Endothelial cell (in vitro differentiated cells): ENCODE measurements around the gene COPS7A. TPM values are rescaled to one million over a fixed set of nuclear protein-coding genes. Genes with fewer than 3 reads are reported as not detected.

Experiments
- DNase-seq: peaks from one replicate; pipeline ENCODE4 v3.0.0; 2021; ENCODE audit warnings: low spot score
- H3K27ac Mint-ChIP-seq: one replicate; pipeline ENCODE4 v1.8.0; 2021; ENCODE audit warnings: mixed read lengths, inconsistent platforms; ENCODE audit not compliant: unreplicated experiment
- H3K27me3 Mint-ChIP-seq: one replicate; pipeline ENCODE4 v1.8.0; 2021; ENCODE audit warnings: mild to moderate bottlenecking, moderate library complexity, mixed read lengths, inconsistent platforms; ENCODE audit not compliant: unreplicated experiment
- H3K36me3 Mint-ChIP-seq: one replicate; pipeline ENCODE4 v1.8.0; 2021; ENCODE audit warnings: mild to moderate bottlenecking, low read depth, mixed read lengths, inconsistent platforms; ENCODE audit not compliant: unreplicated experiment
- H3K4me1 Mint-ChIP-seq: one replicate; pipeline ENCODE4 v1.8.0; 2021; ENCODE audit warnings: mild to moderate bottlenecking, mixed read lengths, inconsistent platforms; ENCODE audit not compliant: unreplicated experiment
- H3K4me3 Mint-ChIP-seq: one replicate; pipeline ENCODE4 v1.8.0; 2021; ENCODE audit warnings: mild to moderate bottlenecking, mixed read lengths, inconsistent platforms; ENCODE audit not compliant: unreplicated experiment
- H3K9me3 Mint-ChIP-seq: one replicate; pipeline ENCODE4 v1.8.0; 2021; ENCODE audit warnings: mixed read lengths, inconsistent platforms; ENCODE audit not compliant: unreplicated experiment
- total RNA-seq: library from RNA; stranded (reverse); fragmentation: NEBNext Ultra II Directional; extraction: Animal tissue kit (Norgen Biotek cat#: 25700); gene quantifications from one replicate; pipeline ENCODE4 v1.2.1, GENCODE V29; 2021; ENCODE audit not compliant: unreplicated experiment
- TF ChIP-seq, protein P1 (sequence below): fragments of 200-600 bp; sonication (generic); IDR thresholded peaks from one replicate; pipeline ENCODE4 v1.5.0; 2021; ENCODE audit warnings: antibody characterized with exemption; ENCODE audit not compliant: unreplicated experiment

COPS7A gene
- total RNA-seq, 1 donor from 2014 or later, result 25.1 TPM

DNA sequence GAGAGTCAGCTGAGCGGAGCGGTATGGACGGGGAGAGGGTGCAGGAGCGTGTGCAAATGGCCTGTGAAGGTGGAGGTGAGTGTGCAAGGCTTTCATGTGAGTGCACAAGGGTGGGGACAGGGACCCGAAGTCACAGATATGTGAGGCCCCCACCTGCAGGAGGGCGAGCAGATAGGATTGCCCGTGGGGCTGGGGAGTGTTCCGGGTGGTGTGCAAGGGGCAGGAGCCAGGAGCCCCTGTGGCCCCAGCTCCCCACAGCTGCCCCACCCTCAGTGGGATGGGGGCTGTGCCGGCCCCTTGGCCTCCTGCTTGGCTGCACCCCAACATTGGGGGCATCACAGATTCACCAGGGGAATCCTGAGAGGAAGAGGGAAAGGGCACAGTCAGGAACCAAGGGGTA, 29.1 kb upstream of the COPS7A start:
- no peak for DNase-seq
- Mint-ChIP-seq H3K9me3 (no peaks in the 10 kb centered on the region), H3K27me3 (peaks cover 20% of the 10 kb centered on the region), H3K36me3 (peaks cover 28% of the 10 kb centered on the region), H3K4me3 (no peak overlapping the region), H3K4me1 (peaks cover 31% of the 10 kb centered on the region), H3K27ac (peak overlapping the region; percentile 57)
- TF ChIP-seq, protein P1, sequence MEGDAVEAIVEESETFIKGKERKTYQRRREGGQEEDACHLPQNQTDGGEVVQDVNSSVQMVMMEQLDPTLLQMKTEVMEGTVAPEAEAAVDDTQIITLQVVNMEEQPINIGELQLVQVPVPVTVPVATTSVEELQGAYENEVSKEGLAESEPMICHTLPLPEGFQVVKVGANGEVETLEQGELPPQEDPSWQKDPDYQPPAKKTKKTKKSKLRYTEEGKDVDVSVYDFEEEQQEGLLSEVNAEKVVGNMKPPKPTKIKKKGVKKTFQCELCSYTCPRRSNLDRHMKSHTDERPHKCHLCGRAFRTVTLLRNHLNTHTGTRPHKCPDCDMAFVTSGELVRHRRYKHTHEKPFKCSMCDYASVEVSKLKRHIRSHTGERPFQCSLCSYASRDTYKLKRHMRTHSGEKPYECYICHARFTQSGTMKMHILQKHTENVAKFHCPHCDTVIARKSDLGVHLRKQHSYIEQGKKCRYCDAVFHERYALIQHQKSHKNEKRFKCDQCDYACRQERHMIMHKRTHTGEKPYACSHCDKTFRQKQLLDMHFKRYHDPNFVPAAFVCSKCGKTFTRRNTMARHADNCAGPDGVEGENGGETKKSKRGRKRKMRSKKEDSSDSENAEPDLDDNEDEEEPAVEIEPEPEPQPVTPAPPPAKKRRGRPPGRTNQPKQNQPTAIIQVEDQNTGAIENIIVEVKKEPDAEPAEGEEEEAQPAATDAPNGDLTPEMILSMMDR, result no peak

DNA sequence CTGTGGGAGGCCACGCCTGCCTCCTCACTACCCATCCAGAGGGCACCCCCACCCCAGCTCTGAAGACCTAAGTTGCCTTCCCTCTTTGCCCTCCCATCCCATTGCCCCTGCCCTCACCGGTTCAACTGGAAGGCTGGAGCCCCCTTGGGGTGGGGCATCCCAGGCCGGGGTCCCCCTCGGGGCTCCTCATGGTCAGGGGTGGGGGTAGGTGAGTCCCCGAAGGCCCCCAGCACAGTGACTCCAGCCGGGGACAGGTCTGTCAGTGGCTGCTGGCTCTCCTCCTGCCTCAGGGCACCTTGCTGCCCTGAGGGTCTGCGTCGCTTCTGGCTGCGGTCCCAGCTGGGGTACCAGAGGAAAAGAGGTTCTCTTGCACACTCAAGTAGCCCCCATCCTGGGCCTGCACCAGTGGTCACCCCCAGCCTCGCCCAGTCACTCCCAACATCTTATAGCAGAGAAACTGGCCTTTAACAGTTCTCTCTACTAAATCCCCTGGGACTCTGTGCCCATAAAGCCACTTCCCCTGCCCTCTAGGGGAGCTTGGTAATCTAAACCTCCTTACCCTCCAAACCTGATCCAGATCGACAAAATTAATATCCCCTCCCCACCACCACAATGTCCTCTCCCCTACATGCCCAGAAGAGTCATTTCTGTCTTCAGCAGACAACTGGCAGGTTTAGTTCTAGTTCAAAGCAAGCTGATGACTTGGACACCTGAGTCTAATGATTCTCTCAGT, 28.4 kb upstream of the COPS7A start:
- H3K4me1 Mint-ChIP-seq, result peaks cover 25% of the 10 kb centered on the region
- TF ChIP-seq, protein P1, result no peak
- no peak overlapping the region for H3K4me3 Mint-ChIP-seq
- H3K36me3 Mint-ChIP-seq, result peaks cover 23% of the 10 kb centered on the region
- peaks cover 17% of the 10 kb centered on the region for H3K27me3 Mint-ChIP-seq
- H3K9me3 Mint-ChIP-seq, result no peaks in the 10 kb centered on the region
- no peak for DNase-seq
- no peak overlapping the region for H3K27ac Mint-ChIP-seq

DNA sequence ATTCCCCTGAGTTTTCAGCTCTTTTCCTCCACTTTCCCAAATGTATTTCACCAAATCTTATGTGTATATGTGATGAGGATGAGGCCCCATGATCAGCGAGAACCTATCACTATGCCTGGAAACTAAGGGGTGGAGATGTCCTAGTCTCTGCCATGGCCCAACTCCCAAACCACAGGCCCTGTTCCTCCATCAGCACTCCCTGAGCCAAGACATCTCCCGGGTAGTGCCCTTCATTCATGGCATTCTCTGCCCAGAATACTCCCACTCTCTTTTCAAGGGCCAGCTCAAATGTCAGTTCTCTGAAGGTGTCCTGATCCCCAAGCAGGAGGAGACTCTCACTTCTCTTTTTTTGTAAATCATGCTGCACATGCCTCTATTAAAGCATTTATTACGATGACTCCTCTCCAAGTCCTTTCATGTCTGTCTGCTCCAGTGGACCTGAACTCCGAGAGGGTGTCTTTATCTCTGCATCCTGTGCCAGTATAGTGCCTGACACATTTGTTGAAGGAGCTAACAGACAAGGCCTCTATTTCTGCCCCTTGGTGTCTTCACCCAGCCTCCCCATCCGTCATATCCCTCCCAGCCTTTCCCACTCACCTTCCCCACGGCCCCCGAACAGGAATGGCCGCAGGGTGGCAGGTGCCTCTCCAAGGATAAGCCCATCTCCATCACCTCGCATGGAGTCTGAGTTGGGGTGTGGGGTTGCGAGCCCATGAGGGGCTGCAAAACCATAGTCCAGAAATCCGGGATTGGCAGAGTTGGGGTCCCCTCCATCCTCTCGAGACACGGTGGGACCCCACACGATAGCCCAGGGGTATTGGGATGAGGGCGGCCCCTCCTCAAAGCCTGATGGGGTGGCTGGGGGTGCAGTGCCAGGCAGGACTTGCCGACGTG, 26.9 kb upstream of the COPS7A start:
- peaks cover 26% of the 10 kb centered on the region for H3K27me3 Mint-ChIP-seq
- DNase-seq, result no peak
- TF ChIP-seq, protein P1, result no peak
- H3K27ac Mint-ChIP-seq, result peak overlapping the region; percentile 2
- peaks cover 20% of the 10 kb centered on the region for H3K4me1 Mint-ChIP-seq
- H3K4me3 Mint-ChIP-seq, result peak overlapping the region; percentile 15
- peaks cover 26% of the 10 kb centered on the region for H3K36me3 Mint-ChIP-seq
- no peaks in the 10 kb centered on the region for H3K9me3 Mint-ChIP-seq

DNA sequence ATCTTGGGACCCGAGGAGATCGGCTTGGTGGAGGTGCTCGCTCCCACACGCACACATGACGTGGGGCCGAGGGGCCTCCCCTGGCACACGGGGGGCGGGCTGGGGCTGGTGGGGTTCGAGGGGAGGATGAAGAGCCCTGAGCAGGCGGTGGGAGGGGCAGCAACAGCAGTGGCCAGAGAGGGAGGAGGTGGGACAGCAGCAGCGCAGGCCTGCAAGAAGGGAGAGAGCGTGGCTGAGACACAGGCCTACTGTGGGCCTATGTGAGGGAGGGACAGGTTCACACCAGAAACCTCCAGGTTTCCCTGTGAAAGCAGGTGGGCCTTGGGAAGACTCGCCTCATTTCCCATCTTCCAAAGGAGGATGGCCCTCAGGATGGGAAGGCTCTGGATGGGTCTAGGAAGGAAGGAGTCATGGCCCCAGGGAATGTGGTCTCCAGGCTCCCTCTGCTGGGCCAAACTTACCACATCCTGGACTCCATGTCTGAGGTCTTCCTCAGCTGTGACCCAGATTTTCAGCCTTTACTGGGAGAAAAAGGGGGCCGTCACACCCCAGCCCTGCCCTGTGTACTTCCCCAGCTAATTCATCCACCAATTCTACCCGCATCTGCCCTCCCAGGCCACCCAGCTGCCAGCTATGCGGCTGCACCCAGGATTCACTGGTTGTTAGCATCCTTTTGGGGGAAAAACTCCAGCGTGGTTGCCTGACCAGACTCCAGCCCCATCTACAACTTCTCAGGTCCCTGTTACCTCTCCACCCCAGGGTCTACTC, 26.1 kb upstream of the COPS7A start:
- H3K4me1 Mint-ChIP-seq, result peaks cover 13% of the 10 kb centered on the region
- H3K9me3 Mint-ChIP-seq, result no peaks in the 10 kb centered on the region
- H3K27me3 Mint-ChIP-seq, result peaks cover 28% of the 10 kb centered on the region
- peak; percentile 71 for DNase-seq
- TF ChIP-seq, protein P1, result peak; percentile 50
- H3K4me3 Mint-ChIP-seq, result peak overlapping the region; percentile 77
- peaks cover 22% of the 10 kb centered on the region for H3K36me3 Mint-ChIP-seq
- H3K27ac Mint-ChIP-seq, result peak overlapping the region; percentile 9
